Measurements from ENCODE around the gene ENOPH1. TPM values are rescaled to one million over a fixed set of nuclear protein-coding genes. Genes with fewer than 3 reads are reported as not detected.

Gene ENOPH1
- total and polyA plus RNA-seq, 9 of the 15 experiments (the other 6 are each of a cell fraction or from before 2014, with no cell fraction given), result 29.8 to 71.4 (median 48.9) TPM

DNA sequence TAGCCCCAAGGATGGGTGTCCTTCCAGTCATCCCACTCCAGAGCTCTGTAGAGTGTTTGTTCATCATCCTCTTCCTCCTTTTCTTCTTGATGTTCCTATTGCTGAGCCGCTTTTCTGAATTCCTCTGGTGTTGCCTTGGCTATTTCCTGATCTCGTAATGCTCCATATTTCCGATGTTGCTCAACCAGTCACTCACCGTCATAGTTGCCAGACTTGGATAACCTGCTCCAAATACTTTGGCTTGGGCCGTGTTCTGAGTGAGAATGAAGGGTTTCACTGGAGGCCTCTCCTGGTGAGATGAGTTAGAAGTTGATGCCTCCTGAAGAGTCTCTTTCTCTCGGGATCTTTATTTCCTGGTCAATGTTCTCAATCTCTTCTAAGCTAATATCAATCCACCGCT lies 28.8 kb upstream of the ENOPH1 start (continued):
- TF ChIP-seq NELFE (IDR thresholded peaks at IDR 0.05; ENCODE audit: insufficient read depth, insufficient read length) (no peak), SIN3B (IDR thresholded peaks at IDR 0.05; ENCODE audit: low read depth) (no peak)
- TF ChIP-seq, protein P1, sequence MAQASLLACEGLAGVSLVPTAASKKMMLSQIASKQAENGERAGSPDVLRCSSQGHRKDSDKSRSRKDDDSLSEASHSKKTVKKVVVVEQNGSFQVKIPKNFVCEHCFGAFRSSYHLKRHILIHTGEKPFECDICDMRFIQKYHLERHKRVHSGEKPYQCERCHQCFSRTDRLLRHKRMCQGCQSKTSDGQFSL (CRISPR knock-in tag; IDR thresholded peaks at IDR 0.05), result no peak
- TF ChIP-seq, protein P1 (tag; IDR thresholded peaks at IDR 0.05), result no peak

DNA sequence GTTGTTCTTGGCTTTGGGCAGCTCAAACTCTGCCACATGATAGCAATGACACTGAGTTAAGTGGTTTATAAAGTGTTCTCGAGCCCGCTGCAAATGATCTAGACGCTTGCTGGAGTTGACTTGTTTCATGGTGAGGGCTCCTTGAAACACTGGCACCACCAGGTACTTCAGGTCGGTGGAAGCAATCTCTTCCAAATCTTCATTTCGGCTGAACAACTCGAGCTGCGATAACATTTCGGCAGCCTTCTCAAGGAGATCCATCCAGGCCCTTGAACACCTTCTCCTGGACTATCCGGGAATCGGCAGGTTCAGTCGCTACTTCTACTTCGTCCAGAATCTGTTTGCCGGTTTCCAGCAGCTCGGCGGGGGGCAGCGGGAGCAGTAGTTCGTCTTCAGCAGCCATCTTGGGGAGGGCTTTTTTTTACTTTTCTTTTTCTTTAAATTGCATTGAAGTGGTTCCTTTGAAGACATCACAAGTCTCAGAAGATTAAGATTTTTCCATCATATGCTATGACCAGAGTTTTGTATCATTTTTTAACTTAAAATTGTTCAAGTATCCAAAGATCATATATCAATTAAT lies 28.1 kb upstream of the ENOPH1 start:
- H3K36me3 ChIP-seq (ENCODE audit: control insufficient read depth, insufficient read depth, low read length), result no peaks in the 10 kb centered on the region
- whole genome bisulfite sequencing (ENCODE audit: insufficient coverage, low coverage, missing lambda C conversion rate), result 59% methylated on average over 17 of the region's 17 CpGs
- H3K4me3 ChIP-seq, result no peak overlapping the region
- peak overlapping the region; percentile 81 for H2AFZ ChIP-seq (ENCODE audit: low read depth, low read length)
- no peaks in the 10 kb centered on the region for H3K27me3 ChIP-seq (ENCODE audit: control insufficient read depth in 2 of 2, insufficient read depth in 2 of 2, low read length in 2 of 2)
- ChIA-PET POLR2A (interaction anchor here (0.6 to 2.2 kb wide), 4 partner anchors 21 to 28 kb away, joined by 3 to 6 read pairs (median 4); partner anchors contain the start of gene HNRNPD), CTCF (ENCODE audit: low intra/inter-chr PET ratio) (no interaction called here)
- no TSS peak for BruUV-seq (replicated peaks)
- TF ChIP-seq FOXP1 (CRISPR knock-in tag; IDR thresholded peaks at IDR 0.05), result no peak
- peak in 1 of 3 experiments; percentile 74 for TF ChIP-seq YY1 (IDR thresholded peaks at IDR 0.05; ENCODE audit: borderline replicate concordance in 1 of 3, control insufficient read depth in 1 of 3, extremely low read depth in 1 of 3, insufficient read depth in 3 of 3, insufficient read length in 1 of 3, insufficient replicate concordance in 2 of 3, low read depth in 1 of 3, low read length in 2 of 3)
- H3K9ac ChIP-seq (ENCODE audit: insufficient read depth in 1 of 2, low read depth in 2 of 2, low read length in 2 of 2), result 0 out of 4 replicates have a peak overlapping the region, but pooled peaks of 1 of the 2 experiments have one; percentile 70
- H3K9me3 ChIP-seq (replicated peaks; ENCODE audit: control insufficient read depth, insufficient read depth, low read depth, low read length), result no peaks in the 10 kb centered on the region
- H3K4me2 ChIP-seq (ENCODE audit: insufficient read depth, low read length), result no peak overlapping the region
- no peaks in the 10 kb centered on the region for H4K20me1 ChIP-seq (replicated peaks; ENCODE audit: control insufficient read depth, insufficient read depth, low read length)
- intact Hi-C loops (cut with micrococcal nuclease) (no loop called here), in situ Hi-C loops (cut with MboI) (no loop called here)
- peaks cover 0 to 4% of the 10 kb centered on the region in 2 experiments; a peak in 3 of 5 replicates for H3K4me1 ChIP-seq (replicated peaks in 1 of 2; ENCODE audit: control insufficient read depth in 2 of 2, insufficient read depth in 2 of 2, low read length in 2 of 2)
- no peaks in the 10 kb centered on the region for H3K79me2 ChIP-seq (ENCODE audit: control insufficient read depth, insufficient read depth, low read length)
- H3K9me1 ChIP-seq (ENCODE audit: control insufficient read depth, insufficient read depth, low read length), result peaks cover 2% of the 10 kb centered on the region
- no peak overlapping the region for H3K27ac ChIP-seq (ENCODE audit: extremely low read depth, low read depth, low read length)
- no peak for FAIRE-seq
- no peak for DNase-seq (ENCODE audit: extremely low read depth in 1 of 4, low spot score in 3 of 4)
- peak; percentile 28 for ATAC-seq
